CD14-positive monocyte (primary cell): ENCODE data around the gene OR51B2. TPM values are rescaled to one million over a fixed set of nuclear protein-coding genes. Genes with fewer than 3 reads are reported as not detected.

Experiments
- DNase-seq, 3 donors: peaks; one replicate each; pipeline ENCODE4 v3.0.0-alpha.2; 2011 to 2022
- H2AFZ ChIP-seq: 2 replicates; pipeline ENCODE4 v1.6.0; 2012; ENCODE audit warnings: mild to moderate bottlenecking, low read depth, low read length, inconsistent platforms; ENCODE audit not compliant: insufficient read depth, poor library complexity, severe bottlenecking
- H3K27ac ChIP-seq, 2 donors: 1 replicate in 1 of 2; 2 replicates in 1 of 2; pipeline ENCODE4 v1.5.1; 2012 to 2013; ENCODE audit warnings: low read length in 2 of 2, control low read depth in 1 of 2, inconsistent platforms in 1 of 2, low read depth in 1 of 2, mild to moderate bottlenecking in 1 of 2
- H3K27me3 ChIP-seq, 2 donors: one replicate each; pipeline versions ENCODE4 v1.6.0 to v1.6.1; 2011 to 2013; ENCODE audit warnings: low read length in 2 of 2; ENCODE audit not compliant: control insufficient read depth in 2 of 2, insufficient read depth in 2 of 2
- H3K36me3 ChIP-seq, 2 donors: replicated peaks in 1 of 2; 1 replicate in 1 of 2; 2 replicates in 1 of 2; pipeline versions ENCODE4 v1.5.1 to v1.6.1; 2012 to 2013; ENCODE audit warnings: low read length in 2 of 2, control low read depth in 1 of 2, inconsistent platforms in 1 of 2, mild to moderate bottlenecking in 1 of 2; ENCODE audit not compliant: insufficient read depth in 2 of 2, control insufficient read depth in 1 of 2
- H3K4me1 ChIP-seq, 2 donors: 1 replicate in 1 of 2; 2 replicates in 1 of 2; pipeline versions ENCODE4 v1.5.1 to v1.6.1; 2012 to 2013; ENCODE audit warnings: low read length in 2 of 2, control low read depth in 1 of 2, inconsistent platforms in 1 of 2, mild to moderate bottlenecking in 1 of 2, moderate library complexity in 1 of 2; ENCODE audit not compliant: insufficient read depth in 2 of 2, control insufficient read depth in 1 of 2
- H3K4me2 ChIP-seq: replicated peaks from 2 replicates; pipeline ENCODE3; 2012; ENCODE audit warnings: low read length, moderate library complexity, mild to moderate bottlenecking; ENCODE audit not compliant: poor library complexity, severe bottlenecking; ENCODE audit errors: extremely low read depth
- H3K4me3 ChIP-seq, 3 experiments: fragments of 200-600 bp in 1 of 3; sonication (generic) in 1 of 3; replicated peaks in 1 of 3; 1 replicate in 2 of 3; 2 replicates in 1 of 3; pipeline ENCODE4 v1.5.1; 2011 to 2013; ENCODE audit warnings: low read length in 3 of 3, mild to moderate bottlenecking in 3 of 3, control low read depth in 2 of 3, low read depth in 2 of 3, inconsistent platforms in 1 of 3, moderate library complexity in 1 of 3
- H3K79me2 ChIP-seq: 2 replicates; pipeline ENCODE4 v1.6.0; 2012; ENCODE audit warnings: mild to moderate bottlenecking, control low read depth, inconsistent platforms, low read length, moderate library complexity; ENCODE audit not compliant: insufficient read depth
- H3K9ac ChIP-seq: 2 replicates; pipeline ENCODE4 v1.6.0; 2017; ENCODE audit warnings: low read length, mild to moderate bottlenecking; ENCODE audit not compliant: insufficient read depth, poor library complexity, severe bottlenecking
- H3K9me3 ChIP-seq, 2 donors: replicated peaks in 1 of 2; 1 replicate in 1 of 2; 2 replicates in 1 of 2; pipeline versions ENCODE4 v1.5.1 to v1.6.1; 2012 to 2013; ENCODE audit warnings: low read length in 2 of 2, control low read depth in 1 of 2; ENCODE audit not compliant: control insufficient read depth in 1 of 2, insufficient read depth in 1 of 2
- H4K20me1 ChIP-seq: 2 replicates; pipeline ENCODE4 v1.6.0; 2012; ENCODE audit warnings: mild to moderate bottlenecking, low read length, control low read depth, moderate library complexity; ENCODE audit not compliant: insufficient read depth
- H3K27ac Mint-ChIP-seq, 7 donors: one replicate each; pipeline ENCODE4 v1.8.0; 2020; ENCODE audit warnings: mild to moderate bottlenecking in 7 of 7, mixed read lengths in 7 of 7, moderate library complexity in 6 of 7, inconsistent platforms in 2 of 7
- H3K27me3 Mint-ChIP-seq, 3 donors: one replicate each; pipeline ENCODE4 v1.8.0; 2021 to 2022; ENCODE audit warnings: low read depth in 3 of 3, mild to moderate bottlenecking in 3 of 3, mixed read lengths in 3 of 3, moderate library complexity in 3 of 3, inconsistent platforms in 1 of 3
- H3K36me3 Mint-ChIP-seq, 2 donors: one replicate each; pipeline ENCODE4 v1.8.0; 2020; ENCODE audit warnings: mixed read lengths in 2 of 2, inconsistent platforms in 1 of 2, mild to moderate bottlenecking in 1 of 2
- H3K4me1 Mint-ChIP-seq: one replicate; pipeline ENCODE4 v1.8.0; 2020; ENCODE audit warnings: mild to moderate bottlenecking, mixed read lengths
- H3K4me3 Mint-ChIP-seq, 2 donors: one replicate each; pipeline ENCODE4 v1.8.0; 2020; ENCODE audit warnings: mild to moderate bottlenecking in 2 of 2, mixed read lengths in 2 of 2, moderate library complexity in 1 of 2
- H3K9me3 Mint-ChIP-seq, 7 donors: one replicate each; pipeline ENCODE4 v1.8.0; 2020 to 2022; ENCODE audit warnings: mixed read lengths in 7 of 7, mild to moderate bottlenecking in 6 of 7, moderate library complexity in 6 of 7, inconsistent platforms in 2 of 7
- WGBS: methylation state at CpG from one replicate; pipeline ENCODE4 v1.1.5; 2013; ENCODE audit warnings: missing lambda C conversion rate; ENCODE audit not compliant: insufficient coverage; 5-methylcytosine and 5-hydroxymethylcytosine counted together
- intact Hi-C, 2 donors: fragments of 100-400 bp; cut with micrococcal nuclease; formaldehyde crosslinking; loops; one replicate each; pipeline versions ENCODE4 v1.15.0 to v1.15.1; 2023
- polyA plus RNA-seq, 3 donors: library from polyadenylated mRNA; depleted of rRNA in 1 of 3; unstranded in 2 of 3; stranded (reverse) in 1 of 3; fragments of 300-500 nt in 2 of 3; fragments of >200 nt in 1 of 3; fragmentation: Illumina TruSeq in 2 of 3; gene quantifications; 1 replicate in 2 of 3; 2 replicates in 1 of 3; pipeline ENCODE4 v1.2.3, GENCODE V29; 2012 to 2021
- TF ChIP-seq, protein P1 (sequence below): fragments of 200-600 bp; IDR thresholded peaks from one replicate; pipeline ENCODE4 v1.8.0; 2022; ENCODE audit warnings: antibody characterized with exemption, mild to moderate bottlenecking

OR51B2 gene
- polyA plus RNA-seq, 3 donors: not detected

DNA sequence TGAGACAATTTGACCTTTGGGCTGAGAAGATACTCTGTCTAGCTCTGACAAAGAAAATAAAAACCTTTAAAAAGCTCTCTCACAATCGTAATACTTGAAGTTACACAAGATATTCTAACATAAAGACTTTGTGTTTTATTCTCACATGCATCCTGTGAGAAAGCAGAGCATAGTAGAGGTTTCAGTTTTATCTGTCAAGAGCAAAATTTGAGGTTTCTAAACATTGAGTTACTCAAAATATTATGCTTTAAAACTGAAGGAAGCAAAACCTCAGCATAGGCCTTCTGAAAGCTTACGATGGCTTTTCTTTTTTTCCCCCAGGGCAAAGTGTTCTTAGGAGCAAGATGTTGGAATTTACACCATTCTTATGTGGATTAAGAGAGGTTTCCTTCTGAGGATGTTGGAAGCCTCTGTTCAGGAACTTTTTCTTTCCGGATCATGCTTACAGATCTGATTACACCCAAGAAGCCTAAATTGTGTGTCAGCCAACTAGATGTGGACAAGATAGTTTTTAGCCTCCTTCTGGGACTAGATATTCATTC lies 44.5 kb upstream of the OR51B2 start:
- Histone ChIP-seq H2AFZ (no peak overlapping the region), H3K4me1 (no peaks in the 10 kb centered on the region)
- WGBS: 100% methylated on average over 1 of the region's 3 CpGs

DNA sequence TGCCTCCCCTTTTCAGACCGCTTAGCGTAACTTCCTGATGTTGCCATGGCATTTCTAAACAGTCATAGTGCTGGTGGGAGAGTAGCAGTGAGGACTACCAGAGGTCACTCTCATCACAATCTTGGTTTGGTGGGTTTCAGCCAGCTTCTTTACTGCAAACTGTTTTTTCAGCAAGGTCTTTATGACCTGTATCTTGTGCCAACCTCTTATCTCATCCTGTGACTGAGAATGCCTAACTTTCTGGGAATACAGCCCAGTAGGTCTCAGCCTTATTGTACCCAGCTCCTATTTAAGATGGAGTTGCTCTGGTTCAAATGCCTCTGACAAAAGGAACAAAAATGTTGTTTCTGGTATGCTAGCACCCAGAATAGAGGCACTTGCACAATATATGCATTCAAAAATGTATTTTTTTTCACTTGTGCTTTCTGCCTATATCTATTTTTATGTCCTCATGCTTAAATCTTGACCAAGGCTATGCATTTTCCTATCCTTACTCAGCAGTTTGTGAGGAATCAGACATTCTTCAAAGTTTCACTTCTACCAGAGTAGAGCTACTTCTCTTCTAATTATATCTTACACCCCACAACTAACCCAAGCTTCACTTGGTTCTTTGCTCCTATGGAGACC lies 43.5 kb upstream of the OR51B2 start:
- TF ChIP-seq, protein P1, sequence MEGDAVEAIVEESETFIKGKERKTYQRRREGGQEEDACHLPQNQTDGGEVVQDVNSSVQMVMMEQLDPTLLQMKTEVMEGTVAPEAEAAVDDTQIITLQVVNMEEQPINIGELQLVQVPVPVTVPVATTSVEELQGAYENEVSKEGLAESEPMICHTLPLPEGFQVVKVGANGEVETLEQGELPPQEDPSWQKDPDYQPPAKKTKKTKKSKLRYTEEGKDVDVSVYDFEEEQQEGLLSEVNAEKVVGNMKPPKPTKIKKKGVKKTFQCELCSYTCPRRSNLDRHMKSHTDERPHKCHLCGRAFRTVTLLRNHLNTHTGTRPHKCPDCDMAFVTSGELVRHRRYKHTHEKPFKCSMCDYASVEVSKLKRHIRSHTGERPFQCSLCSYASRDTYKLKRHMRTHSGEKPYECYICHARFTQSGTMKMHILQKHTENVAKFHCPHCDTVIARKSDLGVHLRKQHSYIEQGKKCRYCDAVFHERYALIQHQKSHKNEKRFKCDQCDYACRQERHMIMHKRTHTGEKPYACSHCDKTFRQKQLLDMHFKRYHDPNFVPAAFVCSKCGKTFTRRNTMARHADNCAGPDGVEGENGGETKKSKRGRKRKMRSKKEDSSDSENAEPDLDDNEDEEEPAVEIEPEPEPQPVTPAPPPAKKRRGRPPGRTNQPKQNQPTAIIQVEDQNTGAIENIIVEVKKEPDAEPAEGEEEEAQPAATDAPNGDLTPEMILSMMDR: no peak
- H3K4me1 Mint-ChIP-seq: peaks cover 3% of the 10 kb centered on the region
- Histone ChIP-seq H2AFZ (no peak overlapping the region), H3K27me3 (no peaks in the 10 kb centered on the region), H4K20me1 (no peaks in the 10 kb centered on the region), H3K9ac (no peak overlapping the region), H3K4me2 (no peak overlapping the region), H3K9me3 (no peaks in the 10 kb centered on the region), H3K4me3 (no peak overlapping the region), H3K36me3 (no peaks in the 10 kb centered on the region), H3K27ac (no peak overlapping the region), H3K79me2 (no peaks in the 10 kb centered on the region), H3K4me1 (no peaks in the 10 kb centered on the region)
- H3K4me3 Mint-ChIP-seq: no peak overlapping the region
- peaks cover 0 to 3% (median 0%) of the 10 kb centered on the region in 7 donors for H3K9me3 Mint-ChIP-seq
- intact Hi-C loops: no loop called here
- no peak overlapping the region for H3K27ac Mint-ChIP-seq
- peaks cover 0 to 1% (median 0%) of the 10 kb centered on the region in 3 donors for H3K27me3 Mint-ChIP-seq
- WGBS: no CpG with 5 or more reads among the region's 2 CpGs
- no peak for DNase-seq
- H3K36me3 Mint-ChIP-seq: no peaks in the 10 kb centered on the region

More for the DNA sequence above, 44.5 kb upstream of the OR51B2 start:
- Histone ChIP-seq H3K27ac (no peak overlapping the region), H3K79me2 (no peaks in the 10 kb centered on the region), H3K9ac (no peak overlapping the region), H3K9me3 (peaks cover 0 to 4% of the 10 kb centered on the region in 2 donors), H3K4me3 (no peak overlapping the region), H4K20me1 (no peaks in the 10 kb centered on the region), H3K36me3 (no peaks in the 10 kb centered on the region), H3K27me3 (no peaks in the 10 kb centered on the region), H3K4me2 (no peak overlapping the region)
- no peak overlapping the region for H3K27ac Mint-ChIP-seq
- H3K4me1 Mint-ChIP-seq: peaks cover 3% of the 10 kb centered on the region
- intact Hi-C loops: no loop called here
- no peak for DNase-seq
- H3K27me3 Mint-ChIP-seq: peaks cover 0 to 1% (median 0%) of the 10 kb centered on the region in 3 donors
- no peaks in the 10 kb centered on the region for H3K36me3 Mint-ChIP-seq
- H3K9me3 Mint-ChIP-seq: peaks cover 1 to 5% (median 3%) of the 10 kb centered on the region in 7 donors
- TF ChIP-seq, protein P1: no peak
- no peak overlapping the region for H3K4me3 Mint-ChIP-seq
